ENCODE results near the gene TRA2A. TPM values are rescaled to one million over a fixed set of nuclear protein-coding genes. Genes with fewer than 3 reads are reported as not detected.

The TRA2A gene
- total and polyA plus RNA-seq, 9 of the 15 experiments (the other 6 are each of a cell fraction or from before 2014, with no cell fraction given): 22.7 to 210 (median 73.9) TPM

DNA sequence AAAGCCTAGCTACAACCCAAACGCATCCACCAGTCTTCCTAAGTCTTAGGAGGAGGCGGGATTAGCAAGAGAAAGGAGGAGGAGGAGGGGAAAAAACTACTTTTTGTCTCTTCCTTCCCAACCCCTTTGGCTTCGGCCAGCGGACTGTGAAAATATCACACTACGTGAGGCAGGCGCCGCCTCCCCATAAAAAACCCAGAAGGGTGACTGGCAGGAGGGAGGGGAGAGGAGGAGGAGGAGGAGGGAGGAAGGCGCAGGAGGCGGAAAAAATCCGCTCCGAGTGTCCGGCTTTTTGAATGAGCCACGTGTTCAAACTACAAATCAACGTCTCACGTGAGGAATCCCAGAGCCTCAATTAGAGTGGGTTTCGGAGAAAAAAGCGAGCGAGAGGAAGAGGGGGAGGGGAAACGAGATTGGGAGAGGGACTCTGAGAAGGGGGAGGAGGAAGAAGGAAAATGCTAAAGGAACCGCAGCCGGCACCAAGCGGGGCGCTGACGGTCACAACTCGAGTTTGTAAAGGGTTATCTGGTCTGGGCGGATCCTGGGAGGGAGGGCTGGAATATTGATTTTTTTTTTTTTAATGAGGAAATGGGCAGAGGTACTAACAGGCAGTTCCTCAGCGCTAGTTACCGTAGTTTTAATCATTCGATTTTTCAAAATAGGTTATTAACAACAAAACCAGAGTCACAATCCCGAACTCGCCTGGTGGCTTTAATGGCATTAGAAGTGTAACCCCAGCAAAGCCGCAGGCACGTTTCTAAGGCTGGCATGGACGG is 61.3 kb downstream of the TRA2A start, which contains the start of gene IGF2BP3 (continued):
- TF ChIP-seq, protein P1, sequence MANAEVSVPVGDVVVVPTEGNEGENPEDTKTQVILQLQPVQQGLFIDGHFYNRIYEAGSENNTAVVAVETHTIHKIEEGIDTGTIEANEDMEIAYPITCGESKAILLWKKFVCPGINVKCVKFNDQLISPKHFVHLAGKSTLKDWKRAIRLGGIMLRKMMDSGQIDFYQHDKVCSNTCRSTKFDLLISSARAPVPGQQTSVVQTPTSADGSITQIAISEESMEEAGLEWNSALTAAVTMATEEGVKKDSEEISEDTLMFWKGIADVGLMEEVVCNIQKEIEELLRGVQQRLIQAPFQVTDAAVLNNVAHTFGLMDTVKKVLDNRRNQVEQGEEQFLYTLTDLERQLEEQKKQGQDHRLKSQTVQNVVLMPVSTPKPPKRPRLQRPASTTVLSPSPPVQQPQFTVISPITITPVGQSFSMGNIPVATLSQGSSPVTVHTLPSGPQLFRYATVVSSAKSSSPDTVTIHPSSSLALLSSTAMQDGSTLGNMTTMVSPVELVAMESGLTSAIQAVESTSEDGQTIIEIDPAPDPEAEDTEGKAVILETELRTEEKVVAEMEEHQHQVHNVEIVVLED (CRISPR knock-in tag; IDR thresholded peaks at IDR 0.05): no peak
- TF ChIP-seq SNRNP70 (optimal IDR thresholded peaks at IDR 0.05; ENCODE audit: low read depth, low read length) (no peak), DMBX1 (CRISPR knock-in tag; IDR thresholded peaks at IDR 0.05; ENCODE audit: borderline replicate concordance) (no peak), MCM2 (IDR thresholded peaks at IDR 0.05; ENCODE audit: low read depth) (no peak), RBM34 (IDR thresholded peaks at IDR 0.05; ENCODE audit: borderline replicate concordance, insufficient read depth, low read length) (no peak), SMAD1 (IDR thresholded peaks at IDR 0.05; ENCODE audit: low read depth, low read length, partially characterized antibody) (no peak), SMAD2 (IDR thresholded peaks at IDR 0.05; ENCODE audit: low read depth, low read length) (no peak), HDGF (IDR thresholded peaks at IDR 0.05) (no peak), ARNT (IDR thresholded peaks at IDR 0.05) (peak; percentile 94 to 96), ZNF436 (CRISPR knock-in tag; IDR thresholded peaks at IDR 0.05) (no peak), FOS (IDR thresholded peaks at IDR 0.05; ENCODE audit: extremely low read depth, insufficient read length) (no peak), PTTG1 (tag; IDR thresholded peaks at IDR 0.05; ENCODE audit: low read depth) (no peak), HNRNPUL1 (IDR thresholded peaks at IDR 0.05; ENCODE audit: low read length) (no peak), ZNF232 (CRISPR knock-in tag; IDR thresholded peaks at IDR 0.05) (no peak), ARHGAP35 (IDR thresholded peaks at IDR 0.05; ENCODE audit: partially characterized antibody) (no peak)
- TF ChIP-seq, protein P2, sequence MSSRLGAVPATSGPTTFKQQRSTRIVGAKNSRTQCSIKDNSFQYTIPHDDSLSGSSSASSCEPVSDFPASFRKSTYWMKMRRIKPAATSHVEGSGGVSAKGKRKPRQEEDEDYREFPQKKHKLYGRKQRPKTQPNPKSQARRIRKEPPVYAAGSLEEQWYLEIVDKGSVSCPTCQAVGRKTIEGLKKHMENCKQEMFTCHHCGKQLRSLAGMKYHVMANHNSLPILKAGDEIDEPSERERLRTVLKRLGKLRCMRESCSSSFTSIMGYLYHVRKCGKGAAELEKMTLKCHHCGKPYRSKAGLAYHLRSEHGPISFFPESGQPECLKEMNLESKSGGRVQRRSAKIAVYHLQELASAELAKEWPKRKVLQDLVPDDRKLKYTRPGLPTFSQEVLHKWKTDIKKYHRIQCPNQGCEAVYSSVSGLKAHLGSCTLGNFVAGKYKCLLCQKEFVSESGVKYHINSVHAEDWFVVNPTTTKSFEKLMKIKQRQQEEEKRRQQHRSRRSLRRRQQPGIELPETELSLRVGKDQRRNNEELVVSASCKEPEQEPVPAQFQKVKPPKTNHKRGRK (tag; IDR thresholded peaks at IDR 0.05): no peak
- TF ChIP-seq, protein P3, sequence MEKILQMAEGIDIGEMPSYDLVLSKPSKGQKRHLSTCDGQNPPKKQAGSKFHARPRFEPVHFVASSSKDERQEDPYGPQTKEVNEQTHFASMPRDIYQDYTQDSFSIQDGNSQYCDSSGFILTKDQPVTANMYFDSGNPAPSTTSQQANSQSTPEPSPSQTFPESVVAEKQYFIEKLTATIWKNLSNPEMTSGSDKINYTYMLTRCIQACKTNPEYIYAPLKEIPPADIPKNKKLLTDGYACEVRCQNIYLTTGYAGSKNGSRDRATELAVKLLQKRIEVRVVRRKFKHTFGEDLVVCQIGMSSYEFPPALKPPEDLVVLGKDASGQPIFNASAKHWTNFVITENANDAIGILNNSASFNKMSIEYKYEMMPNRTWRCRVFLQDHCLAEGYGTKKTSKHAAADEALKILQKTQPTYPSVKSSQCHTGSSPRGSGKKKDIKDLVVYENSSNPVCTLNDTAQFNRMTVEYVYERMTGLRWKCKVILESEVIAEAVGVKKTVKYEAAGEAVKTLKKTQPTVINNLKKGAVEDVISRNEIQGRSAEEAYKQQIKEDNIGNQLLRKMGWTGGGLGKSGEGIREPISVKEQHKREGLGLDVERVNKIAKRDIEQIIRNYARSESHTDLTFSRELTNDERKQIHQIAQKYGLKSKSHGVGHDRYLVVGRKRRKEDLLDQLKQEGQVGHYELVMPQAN (IDR thresholded peaks at IDR 0.05; ENCODE audit: borderline replicate concordance): peak; percentile 97
- TF ChIP-seq, protein P4, sequence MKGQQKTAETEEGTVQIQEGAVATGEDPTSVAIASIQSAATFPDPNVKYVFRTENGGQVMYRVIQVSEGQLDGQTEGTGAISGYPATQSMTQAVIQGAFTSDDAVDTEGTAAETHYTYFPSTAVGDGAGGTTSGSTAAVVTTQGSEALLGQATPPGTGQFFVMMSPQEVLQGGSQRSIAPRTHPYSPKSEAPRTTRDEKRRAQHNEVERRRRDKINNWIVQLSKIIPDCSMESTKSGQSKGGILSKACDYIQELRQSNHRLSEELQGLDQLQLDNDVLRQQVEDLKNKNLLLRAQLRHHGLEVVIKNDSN (CRISPR knock-in tag; IDR thresholded peaks at IDR 0.05): peak; percentile 90
- TF ChIP-seq, protein P5, sequence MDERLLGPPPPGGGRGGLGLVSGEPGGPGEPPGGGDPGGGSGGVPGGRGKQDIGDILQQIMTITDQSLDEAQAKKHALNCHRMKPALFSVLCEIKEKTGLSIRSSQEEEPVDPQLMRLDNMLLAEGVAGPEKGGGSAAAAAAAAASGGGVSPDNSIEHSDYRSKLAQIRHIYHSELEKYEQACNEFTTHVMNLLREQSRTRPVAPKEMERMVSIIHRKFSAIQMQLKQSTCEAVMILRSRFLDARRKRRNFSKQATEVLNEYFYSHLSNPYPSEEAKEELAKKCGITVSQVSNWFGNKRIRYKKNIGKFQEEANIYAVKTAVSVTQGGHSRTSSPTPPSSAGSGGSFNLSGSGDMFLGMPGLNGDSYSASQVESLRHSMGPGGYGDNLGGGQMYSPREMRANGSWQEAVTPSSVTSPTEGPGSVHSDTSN (CRISPR knock-in tag; IDR thresholded peaks at IDR 0.05; ENCODE audit: low read depth): no peak
- TF ChIP-seq, protein P5 (tag; conservative IDR thresholded peaks at IDR 0.05; ENCODE audit: low read depth): peak; percentile 95

Measured in K562 (cell line).